Measurements from ENCODE around the gene EEF1G.
"Not testable (repeated sequence)": the region's sequence is repeated elsewhere in the genome, so short reads cannot be mapped to it uniquely, and the experiment has no call there.

EEF1G gene

GRCh38 chr11:62592989-62593421 is 19.3 kb upstream of the EEF1G start:
- Histone ChIP-seq H3K36me3 (peaks cover 34% of the 10 kb centered on the region), H3K4me3 (ENCODE audit: low read depth, low read length) (no peak overlapping the region), H3K4me1 (peaks cover 6% of the 10 kb centered on the region; the same call in 1 of the 2 replicates), H3K9me3 (no peaks in the 10 kb centered on the region), H3K27me3 (no peaks in the 10 kb centered on the region)
- TF ChIP-seq, protein P1, sequence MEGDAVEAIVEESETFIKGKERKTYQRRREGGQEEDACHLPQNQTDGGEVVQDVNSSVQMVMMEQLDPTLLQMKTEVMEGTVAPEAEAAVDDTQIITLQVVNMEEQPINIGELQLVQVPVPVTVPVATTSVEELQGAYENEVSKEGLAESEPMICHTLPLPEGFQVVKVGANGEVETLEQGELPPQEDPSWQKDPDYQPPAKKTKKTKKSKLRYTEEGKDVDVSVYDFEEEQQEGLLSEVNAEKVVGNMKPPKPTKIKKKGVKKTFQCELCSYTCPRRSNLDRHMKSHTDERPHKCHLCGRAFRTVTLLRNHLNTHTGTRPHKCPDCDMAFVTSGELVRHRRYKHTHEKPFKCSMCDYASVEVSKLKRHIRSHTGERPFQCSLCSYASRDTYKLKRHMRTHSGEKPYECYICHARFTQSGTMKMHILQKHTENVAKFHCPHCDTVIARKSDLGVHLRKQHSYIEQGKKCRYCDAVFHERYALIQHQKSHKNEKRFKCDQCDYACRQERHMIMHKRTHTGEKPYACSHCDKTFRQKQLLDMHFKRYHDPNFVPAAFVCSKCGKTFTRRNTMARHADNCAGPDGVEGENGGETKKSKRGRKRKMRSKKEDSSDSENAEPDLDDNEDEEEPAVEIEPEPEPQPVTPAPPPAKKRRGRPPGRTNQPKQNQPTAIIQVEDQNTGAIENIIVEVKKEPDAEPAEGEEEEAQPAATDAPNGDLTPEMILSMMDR (IDR thresholded peaks at IDR 0.05; ENCODE audit: low read depth, low read length), result no peak
- DNase-seq, result no peak

GRCh38 chr11:62592146-62592815 is 18.6 kb upstream of the EEF1G start:
- TF ChIP-seq, protein P1 (IDR thresholded peaks at IDR 0.05; ENCODE audit: low read depth, low read length), result no peak
- DNase-seq, result no peak
- H3K36me3 ChIP-seq, result peaks cover 31% of the 10 kb centered on the region

GRCh38 chr11:62591448-62592145 is 17.9 kb upstream of the EEF1G start, which contains the start of gene TUT1:
Gene TUT1 (minus strand): TSS chr11:62591523. CDS start chr11:62591485, 38 bp downstream.
- H3K9me3 ChIP-seq, result no peaks in the 10 kb centered on the region
- peaks cover 6% of the 10 kb centered on the region; the same call in 1 of the 2 replicates for H3K4me1 ChIP-seq
- peak; percentile 92 for DNase-seq
- peak within 1 kb of the TSS; percentile 92 for H3K4me3 ChIP-seq (ENCODE audit: low read depth, low read length)
- TF ChIP-seq, protein P1 (IDR thresholded peaks at IDR 0.05; ENCODE audit: low read depth, low read length), result no peak
- H3K27me3 ChIP-seq, result no peaks in the 10 kb centered on the region
- peaks cover 28% of the 10 kb centered on the region for H3K36me3 ChIP-seq

More at GRCh38 chr11:62592146-62592815, 18.6 kb upstream of the EEF1G start:
- Histone ChIP-seq H3K27me3 (no peaks in the 10 kb centered on the region), H3K4me3 (ENCODE audit: low read depth, low read length) (peak overlapping the region; percentile 62), H3K4me1 (peaks cover 6% of the 10 kb centered on the region; the same call in 1 of the 2 replicates), H3K9me3 (no peaks in the 10 kb centered on the region)

- TF ChIP-seq, protein P1 (IDR thresholded peaks at IDR 0.05; ENCODE audit: low read depth, low read length), result no peak
- H3K36me3 ChIP-seq, result peaks cover 19% of the 10 kb centered on the region
- no peak for DNase-seq
These were observed 15.4 kb upstream of the EEF1G start for GRCh38 chr11:62588966-62589637.

GRCh38 chr11:62585356-62585755 is 11.7 kb upstream of the EEF1G start:
- not testable (repeated sequence) for H3K9me3 ChIP-seq; H3K27me3 ChIP-seq; H3K4me1 ChIP-seq; H3K4me3 ChIP-seq (ENCODE audit: low read depth, low read length); DNase-seq
- peaks cover 16% of the 10 kb centered on the region for H3K36me3 ChIP-seq

More at GRCh38 chr11:62588966-62589637, 15.4 kb upstream of the EEF1G start:
- H3K4me3 ChIP-seq (ENCODE audit: low read depth, low read length), result no peak overlapping the region
- H3K27me3 ChIP-seq, result no peaks in the 10 kb centered on the region
- H3K4me1 ChIP-seq, result peaks cover 6% of the 10 kb centered on the region; the same call in 1 of the 2 replicates
- H3K9me3 ChIP-seq, result no peaks in the 10 kb centered on the region

DNA sequence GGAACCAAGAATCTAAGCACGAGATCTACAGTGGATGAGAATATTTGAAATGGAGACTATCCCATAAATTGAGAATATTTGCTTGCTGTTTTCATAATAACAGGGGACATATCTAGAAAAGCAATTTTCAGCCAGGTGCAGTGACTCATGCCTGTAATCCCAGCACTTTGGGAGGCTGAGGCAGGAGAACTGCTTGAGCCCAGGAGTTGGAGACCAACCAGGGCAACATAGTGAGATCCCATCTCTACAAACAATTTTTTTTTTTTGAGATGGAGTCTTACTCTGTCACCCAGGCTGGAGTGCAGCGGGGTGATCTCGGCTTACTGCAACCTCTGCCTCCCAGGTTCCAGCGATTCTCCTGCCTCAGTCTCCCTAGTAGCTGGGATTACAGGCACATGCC is 8.0 kb upstream of the EEF1G start:
- H3K9me3 ChIP-seq; H3K27me3 ChIP-seq; DNase-seq; H3K36me3 ChIP-seq; H3K4me1 ChIP-seq; H3K4me3 ChIP-seq (ENCODE audit: low read depth, low read length): not testable (repeated sequence)
